GM21528 (cell line): ENCODE measurements around the gene PRDM5.
A peak's percentile ranks its signal among the peaks of the same experiment; 100 is the strongest.

Source experiments
- ATAC-seq: cut with Tn5 transposase; IDR thresholded peaks from one replicate; pipeline ENCODE4 v1.9.1; 2021; ENCODE audit warnings: mild to moderate bottlenecking, moderate library complexity; ENCODE audit not compliant: unreplicated experiment, low FRiP score

The PRDM5 gene

DNA sequence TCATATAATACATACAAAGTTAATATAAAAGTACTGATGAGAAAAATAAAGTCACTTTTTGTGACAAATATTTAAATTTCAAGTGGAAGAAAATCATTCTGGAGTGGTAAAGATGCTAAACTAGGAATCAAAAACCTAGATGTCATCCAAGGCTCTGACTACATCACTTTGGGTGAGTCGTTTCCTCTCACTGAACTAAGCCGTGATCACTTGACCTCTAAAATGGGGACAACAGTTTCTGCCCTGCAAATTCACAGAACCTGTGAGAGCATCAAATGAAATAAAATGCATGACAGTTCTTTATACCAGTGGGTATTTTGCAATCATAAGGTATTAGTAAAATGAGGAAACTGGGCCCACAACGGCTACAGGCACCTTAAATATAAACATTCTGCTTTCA, 63.8 kb downstream of the PRDM5 start:
- no peak for ATAC-seq

GRCh38 chr4:120857312-120857711, 65.2 kb downstream of the PRDM5 start:
- no peak for ATAC-seq

DNA sequence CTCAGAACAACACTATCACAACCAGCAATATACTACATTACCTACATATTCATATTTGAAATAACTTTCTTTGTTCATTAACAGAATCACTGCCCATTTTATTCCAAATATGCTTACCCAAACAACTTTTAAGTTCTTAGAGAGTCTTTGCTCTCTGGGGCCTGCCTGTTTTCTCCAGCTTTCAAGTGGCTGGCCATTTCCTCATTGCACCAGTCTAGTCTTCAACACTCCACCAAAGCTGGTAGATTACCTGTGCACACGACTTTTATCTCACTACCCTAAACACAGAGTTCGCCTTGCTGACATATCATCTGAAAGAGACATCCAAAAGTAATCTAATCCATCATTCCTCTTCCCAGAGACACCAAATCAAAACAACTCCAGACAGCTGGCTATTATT, 66.2 kb downstream of the PRDM5 start:
- no peak for ATAC-seq

DNA sequence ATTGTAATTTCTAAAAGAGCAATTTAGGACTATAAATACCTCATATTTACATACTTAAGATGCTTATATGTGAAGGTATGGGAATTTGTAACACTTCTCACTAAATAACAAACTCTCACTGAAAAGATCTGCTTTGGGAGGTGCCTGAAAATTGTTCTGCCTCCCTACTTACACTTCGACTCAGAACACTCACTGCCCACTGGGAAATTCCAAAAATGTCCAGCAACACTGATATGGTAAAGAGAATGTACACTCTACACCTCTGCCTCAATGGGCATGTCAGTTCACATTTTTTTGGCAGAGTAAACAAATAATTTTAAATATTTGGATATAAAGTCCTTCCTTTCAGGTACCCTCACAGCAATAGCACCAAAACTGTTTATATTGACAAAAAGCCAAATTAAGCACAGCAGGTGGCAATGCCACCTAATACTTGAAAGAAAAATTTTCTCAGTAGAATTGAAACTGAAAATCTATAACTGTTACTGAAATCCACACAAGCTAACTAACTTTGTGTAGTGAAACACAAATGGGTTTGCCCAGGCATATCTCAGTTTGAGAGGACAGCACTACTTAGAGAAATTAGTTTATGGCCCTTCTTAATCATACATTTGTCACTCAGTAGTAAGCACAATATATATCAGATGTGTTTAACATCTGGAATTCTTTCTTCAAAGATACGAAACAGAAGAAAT, 67.1 kb downstream of the PRDM5 start:
- ATAC-seq = peak; percentile 95

GRCh38 chr4:120853161-120853935, 69.2 kb downstream of the PRDM5 start:
- no peak for ATAC-seq

DNA sequence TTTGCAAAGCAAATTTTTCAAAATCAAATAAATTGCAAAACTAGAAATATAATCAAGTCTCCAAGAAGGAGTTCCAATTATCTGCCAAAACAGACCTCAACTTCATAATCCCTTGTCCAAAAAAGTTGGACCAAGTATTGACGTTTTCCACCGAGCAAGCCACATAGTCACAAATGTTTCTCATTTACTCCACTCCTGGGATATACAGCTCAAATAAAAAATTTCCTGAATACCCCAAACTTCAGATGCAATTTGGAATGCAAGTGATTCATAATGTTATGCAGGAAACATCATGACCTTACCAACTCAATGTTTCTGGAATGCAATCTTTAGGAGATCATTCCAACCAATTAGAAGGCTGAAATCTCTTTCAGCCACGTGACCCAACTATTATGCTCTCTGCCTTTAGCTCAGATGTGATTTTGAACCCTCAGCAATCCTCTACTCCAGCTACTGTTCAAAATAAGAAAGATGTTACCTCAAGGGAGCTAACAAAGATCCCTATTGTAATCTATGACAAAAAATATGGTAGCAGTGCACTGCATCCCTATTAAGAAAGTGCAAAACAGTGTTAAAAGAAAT, 72.4 kb downstream of the PRDM5 start:
- ATAC-seq = no peak

DNA sequence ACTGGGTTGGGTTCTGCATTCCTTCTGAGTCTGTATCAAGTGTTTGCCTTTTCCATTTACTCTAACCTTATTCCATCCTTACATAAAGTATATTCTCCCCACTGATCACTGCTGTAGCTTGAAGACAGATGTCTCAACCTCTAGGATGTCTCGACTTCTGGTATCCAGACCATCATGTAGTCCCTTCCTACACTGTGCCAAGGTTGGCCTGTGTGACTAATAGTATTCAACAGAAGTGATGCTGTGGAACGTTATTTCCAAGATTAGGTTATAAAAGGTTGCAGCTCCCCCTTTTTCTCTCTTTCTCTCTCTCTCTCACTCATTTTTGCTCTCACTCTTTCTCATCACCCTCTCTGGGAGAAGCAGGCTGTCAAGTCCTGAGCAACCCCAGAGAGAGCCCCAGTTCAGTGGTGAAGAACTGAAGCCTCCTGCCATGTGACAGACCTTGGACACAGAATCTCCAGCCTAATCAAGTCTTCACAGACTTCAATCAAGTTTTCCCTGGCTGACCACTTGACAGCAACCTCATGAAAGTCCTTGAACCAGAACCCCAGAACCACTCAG, 75.4 kb downstream of the PRDM5 start:
- no peak for ATAC-seq

DNA sequence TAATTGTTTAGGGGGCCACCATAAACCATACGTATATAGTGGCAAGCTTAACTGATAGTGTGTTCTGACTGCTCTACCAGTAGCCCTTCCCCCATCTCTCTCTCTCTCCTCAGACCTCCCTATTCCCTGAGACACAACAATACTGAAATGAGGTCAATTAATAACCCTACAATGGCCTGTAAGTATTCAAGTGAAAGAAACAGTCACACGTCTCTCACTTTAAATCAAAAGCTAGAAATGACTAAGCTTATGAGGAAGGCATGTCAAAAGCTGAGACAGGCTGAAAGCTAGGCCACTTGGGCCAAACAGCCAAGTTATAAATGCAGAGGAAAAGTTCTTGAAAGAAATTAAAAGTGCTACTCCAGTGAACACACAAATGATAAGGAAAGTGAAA, 78.0 kb downstream of the PRDM5 start:
- ATAC-seq = peak; percentile 83

- ATAC-seq = no peak
Observed at GRCh38 chr4:120843849-120844527, 78.5 kb downstream of the PRDM5 start.

GRCh38 chr4:120842031-120842430, 80.5 kb downstream of the PRDM5 start:
- no peak for ATAC-seq

DNA sequence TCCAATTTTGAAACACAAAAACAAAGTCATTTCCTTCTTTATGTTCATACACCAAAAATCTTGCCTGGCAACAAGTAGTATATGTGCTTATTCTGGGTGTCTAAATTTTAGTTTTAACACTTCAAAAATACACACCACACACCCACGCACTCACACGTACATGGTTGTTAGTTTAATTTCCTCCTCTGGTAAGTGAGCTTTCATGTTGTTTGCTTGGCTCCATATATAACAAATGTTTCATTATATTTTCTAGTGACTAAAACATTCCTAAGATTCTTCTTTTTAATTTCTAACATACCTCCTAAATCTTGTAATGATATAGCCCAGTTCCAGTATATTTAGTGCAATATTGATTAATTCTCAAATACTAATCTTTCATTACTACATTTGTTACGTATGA, 80.9 kb downstream of the PRDM5 start:
- no peak for ATAC-seq

GRCh38 chr4:120839974-120840751, 82.4 kb downstream of the PRDM5 start:
- ATAC-seq = no peak

DNA sequence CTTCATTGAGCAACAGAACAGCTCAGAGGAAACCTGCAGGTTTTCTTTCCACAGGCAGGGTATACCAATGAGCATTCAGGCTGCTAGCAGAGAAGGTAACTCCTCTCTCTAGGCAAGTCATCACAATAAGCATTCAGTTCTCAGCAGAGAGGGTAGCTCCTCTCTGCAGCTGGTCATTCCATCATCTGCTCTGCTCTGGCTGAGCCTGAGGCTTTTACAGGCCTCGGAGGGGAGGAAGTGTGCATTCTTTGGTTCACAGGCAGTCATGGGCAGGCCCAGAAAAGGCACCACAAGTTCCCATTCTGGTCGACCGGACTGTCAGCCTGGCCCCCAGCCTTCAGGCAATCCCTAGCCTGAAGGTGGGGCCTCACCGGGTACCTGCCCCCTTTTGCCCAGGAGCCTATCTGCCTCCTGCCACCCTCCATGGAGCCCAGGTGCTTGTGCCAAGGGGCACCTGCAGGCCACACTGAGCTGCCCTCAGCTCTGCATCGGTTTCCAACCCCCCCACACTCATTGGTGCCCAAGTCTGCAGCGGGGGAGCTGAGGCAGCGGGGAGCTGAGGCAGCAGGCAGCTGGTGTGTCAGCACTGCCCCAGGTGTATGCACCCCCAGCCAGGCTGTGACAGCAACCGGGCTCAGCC, 83.1 kb downstream of the PRDM5 start:
- no peak for ATAC-seq

DNA sequence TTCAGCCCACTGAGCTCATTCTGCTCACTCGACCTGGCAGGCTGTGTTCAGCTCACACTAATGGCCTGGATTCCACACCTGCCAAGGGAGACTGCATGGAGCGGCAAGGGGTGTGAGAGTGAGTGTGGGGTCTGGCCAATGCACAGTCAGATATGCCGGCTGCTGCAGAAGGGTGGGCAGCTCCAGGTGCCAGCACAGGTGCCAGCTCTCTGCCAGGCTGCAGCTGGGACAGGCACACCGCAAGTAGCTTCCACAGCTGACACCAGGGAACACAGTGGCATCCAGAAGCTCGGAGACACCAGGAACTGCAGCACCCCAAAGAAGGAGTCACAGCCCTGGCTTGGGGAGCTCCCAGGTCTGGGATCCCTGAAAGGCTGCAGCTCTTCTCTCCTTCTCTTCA, 83.7 kb downstream of the PRDM5 start:
- no peak for ATAC-seq

DNA sequence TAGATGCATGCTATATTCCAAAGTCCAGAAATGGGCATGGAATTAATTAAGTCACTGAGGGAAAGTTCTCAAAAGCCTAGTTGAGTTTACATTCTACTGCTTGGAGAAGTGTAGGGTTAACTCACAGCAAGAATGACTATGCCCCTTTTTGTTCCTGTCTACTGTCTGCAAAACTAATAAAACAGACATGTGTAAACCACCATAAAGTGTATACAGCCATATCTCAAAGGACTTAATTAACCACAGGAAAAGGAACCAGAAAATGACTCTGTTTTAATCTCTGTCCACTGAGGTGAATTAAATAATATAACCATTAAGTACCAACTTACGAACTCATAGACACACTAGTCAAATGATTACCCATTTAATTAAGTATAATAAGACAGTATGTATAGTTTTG, 84.9 kb downstream of the PRDM5 start:
- ATAC-seq = no peak

DNA sequence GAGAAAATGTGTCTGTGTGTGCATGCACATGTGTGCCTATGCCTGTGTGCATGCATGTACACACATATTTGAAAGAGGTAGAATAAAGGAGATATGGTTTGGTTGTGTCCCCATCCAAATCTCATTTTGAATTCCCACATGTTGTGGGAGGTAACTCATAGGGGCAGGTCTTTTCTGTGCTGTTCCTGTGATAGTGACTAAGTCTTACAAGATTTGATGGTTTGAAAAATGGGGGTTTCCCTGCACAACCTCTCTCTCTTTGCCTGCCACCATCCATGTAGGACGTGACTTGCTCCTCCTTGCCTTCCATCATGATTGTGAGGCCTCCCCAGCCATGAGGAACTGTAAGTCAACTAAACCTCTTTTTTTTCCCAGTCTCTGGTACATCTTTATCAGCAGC, 87.2 kb downstream of the PRDM5 start:
- no peak for ATAC-seq

GRCh38 chr4:120830204-120830603, 92.3 kb downstream of the PRDM5 start:
- ATAC-seq = no peak

GRCh38 chr4:120829113-120829831, 93.3 kb downstream of the PRDM5 start:
- ATAC-seq = no peak

- no peak for ATAC-seq
Observed at GRCh38 chr4:120826853-120827252, 95.7 kb downstream of the PRDM5 start.
